ENCODE measurements around the gene MLLT10. TPM values are rescaled to one million over a fixed set of nuclear protein-coding genes. Genes with fewer than 3 reads are reported as not detected.

The MLLT10 gene
- total RNA-seq, 1 donor from 2014 or later = 58.1 TPM

- peak overlapping the region; percentile 28 for H3K27ac Mint-ChIP-seq (ENCODE audit: unreplicated experiment)
- TF ChIP-seq CTCF (conservative IDR thresholded peaks at IDR 0.05) = no peak
These were observed 190.1 kb downstream of the MLLT10 start for GRCh38 chr10:21724020-21724589.

GRCh38 chr10:21724687-21725367, 190.8 kb downstream of the MLLT10 start:
- H3K4me1 Mint-ChIP-seq = peaks cover 52% of the 10 kb centered on the region
- no peak for TF ChIP-seq CTCF (conservative IDR thresholded peaks at IDR 0.05)
- DNase-seq (ENCODE audit: low read depth, low spot score) = no peak
- H3K4me3 Mint-ChIP-seq = peak overlapping the region; percentile 27
- H3K9me3 Mint-ChIP-seq = no peaks in the 10 kb centered on the region
- H3K36me3 Mint-ChIP-seq (ENCODE audit: low read depth) = peaks cover 2% of the 10 kb centered on the region
- peak overlapping the region; percentile 28 for H3K27ac Mint-ChIP-seq (ENCODE audit: unreplicated experiment)
- no peaks in the 10 kb centered on the region for H3K27me3 Mint-ChIP-seq (ENCODE audit: low read depth)

More at GRCh38 chr10:21724020-21724589, 190.1 kb downstream of the MLLT10 start:
- Mint-ChIP-seq H3K36me3 (ENCODE audit: low read depth) (peaks cover 3% of the 10 kb centered on the region), H3K4me3 (peak overlapping the region; percentile 22), H3K27me3 (ENCODE audit: low read depth) (no peaks in the 10 kb centered on the region), H3K4me1 (peaks cover 53% of the 10 kb centered on the region), H3K9me3 (no peaks in the 10 kb centered on the region)
- DNase-seq (ENCODE audit: low read depth, low spot score) = no peak

GRCh38 chr10:21726601-21727225, 192.7 kb downstream of the MLLT10 start:
- Mint-ChIP-seq H3K4me1 (peaks cover 49% of the 10 kb centered on the region), H3K27me3 (ENCODE audit: low read depth) (no peaks in the 10 kb centered on the region), H3K36me3 (ENCODE audit: low read depth) (peaks cover 2% of the 10 kb centered on the region), H3K4me3 (peak overlapping the region; percentile 28), H3K27ac (ENCODE audit: unreplicated experiment) (no peak overlapping the region), H3K9me3 (no peaks in the 10 kb centered on the region)
- TF ChIP-seq CTCF (conservative IDR thresholded peaks at IDR 0.05) = no peak
- no peak for DNase-seq (ENCODE audit: low read depth, low spot score)

GRCh38 chr10:21727452-21728168, 193.6 kb downstream of the MLLT10 start:
- TF ChIP-seq CTCF (conservative IDR thresholded peaks at IDR 0.05) = no peak
- Mint-ChIP-seq H3K27ac (ENCODE audit: unreplicated experiment) (peak overlapping the region; percentile 20), H3K4me3 (peak overlapping the region; percentile 50), H3K27me3 (ENCODE audit: low read depth) (no peaks in the 10 kb centered on the region), H3K4me1 (peaks cover 58% of the 10 kb centered on the region), H3K9me3 (no peaks in the 10 kb centered on the region), H3K36me3 (ENCODE audit: low read depth) (peaks cover 7% of the 10 kb centered on the region)
- no peak for DNase-seq (ENCODE audit: low read depth, low spot score)

- no peak for DNase-seq (ENCODE audit: low read depth, low spot score)
- no peak for TF ChIP-seq CTCF (conservative IDR thresholded peaks at IDR 0.05)
- Mint-ChIP-seq H3K27ac (ENCODE audit: unreplicated experiment) (no peak overlapping the region), H3K4me1 (peaks cover 57% of the 10 kb centered on the region), H3K9me3 (no peaks in the 10 kb centered on the region), H3K36me3 (ENCODE audit: low read depth) (peaks cover 7% of the 10 kb centered on the region), H3K27me3 (ENCODE audit: low read depth) (no peaks in the 10 kb centered on the region), H3K4me3 (no peak overlapping the region)
These were observed 194.6 kb downstream of the MLLT10 start for GRCh38 chr10:21728618-21729017.
